NCI-H526 treated with DMSO at 0.1 percent for 48 hours (cell line): Measurements from ENCODE around the gene NR2E3.
A peak's percentile ranks its signal among the peaks of the same experiment; 100 is the strongest.

Source experiments
- DNase-seq: peaks from one replicate; lab custom pipeline; 2025; lab: John Stamatoyannopoulos, UW

The NR2E3 gene

DNA sequence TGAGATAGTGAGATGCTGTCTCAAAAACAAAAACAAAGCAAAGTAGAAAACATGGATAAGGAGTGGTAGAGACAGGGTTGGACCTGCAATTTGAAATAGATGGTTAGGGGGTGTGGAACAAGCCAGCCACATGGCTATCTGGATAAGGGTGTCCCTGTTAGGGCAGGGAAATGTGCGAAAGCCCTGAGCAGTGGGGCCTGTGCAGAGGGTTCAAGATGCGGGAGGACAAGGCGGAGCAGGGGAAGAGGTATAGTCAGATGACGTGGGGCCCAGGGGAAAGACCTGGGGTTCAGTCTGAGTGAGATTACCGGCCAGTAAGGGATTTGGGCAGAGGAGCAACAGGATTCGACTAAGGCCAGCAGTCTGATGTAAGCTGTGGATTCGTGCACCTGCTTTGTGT is 18.4 kb upstream of the NR2E3 start:
- DNase-seq = no peak

DNA sequence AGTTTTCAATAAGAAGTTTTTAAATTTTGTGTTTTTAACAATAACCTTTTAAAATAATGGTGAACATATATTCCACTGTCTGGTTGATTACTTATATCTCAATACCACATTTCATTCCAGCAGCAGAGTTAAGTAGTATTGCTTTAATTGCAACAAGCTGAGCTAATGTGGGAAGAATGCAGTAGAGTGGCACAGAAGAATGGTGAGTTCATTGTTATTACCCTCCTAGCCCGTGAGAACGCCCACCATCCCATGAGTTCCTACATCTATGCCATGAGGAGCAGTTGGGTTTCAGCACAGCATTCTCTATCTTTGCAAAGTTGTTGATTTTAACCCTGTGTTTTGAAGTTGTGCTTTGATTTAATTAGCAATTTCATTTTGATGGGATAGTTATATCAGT is 17.8 kb upstream of the NR2E3 start:
- DNase-seq = no peak

DNA sequence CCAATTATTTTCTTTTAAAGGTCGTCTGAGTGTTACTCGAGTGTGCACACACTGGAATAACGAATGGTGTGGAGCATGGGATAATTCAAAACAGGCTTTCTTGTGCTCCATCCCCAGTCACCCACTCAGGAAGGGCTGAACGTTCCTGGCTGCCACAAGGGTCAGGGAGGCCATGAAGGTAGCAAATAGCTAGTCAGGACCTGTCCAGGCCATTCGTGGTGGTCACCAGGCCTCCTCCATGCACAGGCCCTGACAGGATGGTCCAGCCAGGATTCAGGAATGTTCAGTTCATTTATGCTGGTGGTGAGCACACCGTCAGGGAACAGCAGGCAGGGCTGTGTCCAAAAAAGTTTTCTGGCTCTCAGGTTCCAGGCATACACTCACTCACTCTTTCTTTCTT is 11.7 kb upstream of the NR2E3 start:
- no peak for DNase-seq

DNA sequence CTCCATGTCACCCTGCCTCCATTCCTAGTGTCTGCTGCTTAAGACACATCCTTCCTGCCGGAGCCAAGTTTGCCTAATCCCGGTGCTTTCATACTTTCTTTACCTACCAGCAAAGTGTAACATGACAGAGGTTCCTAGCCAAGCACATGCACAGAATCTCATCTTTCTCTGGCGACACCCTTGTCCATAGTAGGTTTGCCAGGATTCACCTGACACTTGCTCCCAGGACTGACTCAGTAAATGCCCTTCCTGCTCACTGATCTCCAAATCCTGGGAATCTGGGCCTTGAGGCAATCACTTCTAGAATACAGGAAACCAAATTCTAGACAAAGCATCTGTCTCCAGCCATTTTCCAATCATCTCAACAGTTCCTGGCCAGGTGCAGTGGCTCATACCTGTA is 10.2 kb upstream of the NR2E3 start:
- DNase-seq = no peak

DNA sequence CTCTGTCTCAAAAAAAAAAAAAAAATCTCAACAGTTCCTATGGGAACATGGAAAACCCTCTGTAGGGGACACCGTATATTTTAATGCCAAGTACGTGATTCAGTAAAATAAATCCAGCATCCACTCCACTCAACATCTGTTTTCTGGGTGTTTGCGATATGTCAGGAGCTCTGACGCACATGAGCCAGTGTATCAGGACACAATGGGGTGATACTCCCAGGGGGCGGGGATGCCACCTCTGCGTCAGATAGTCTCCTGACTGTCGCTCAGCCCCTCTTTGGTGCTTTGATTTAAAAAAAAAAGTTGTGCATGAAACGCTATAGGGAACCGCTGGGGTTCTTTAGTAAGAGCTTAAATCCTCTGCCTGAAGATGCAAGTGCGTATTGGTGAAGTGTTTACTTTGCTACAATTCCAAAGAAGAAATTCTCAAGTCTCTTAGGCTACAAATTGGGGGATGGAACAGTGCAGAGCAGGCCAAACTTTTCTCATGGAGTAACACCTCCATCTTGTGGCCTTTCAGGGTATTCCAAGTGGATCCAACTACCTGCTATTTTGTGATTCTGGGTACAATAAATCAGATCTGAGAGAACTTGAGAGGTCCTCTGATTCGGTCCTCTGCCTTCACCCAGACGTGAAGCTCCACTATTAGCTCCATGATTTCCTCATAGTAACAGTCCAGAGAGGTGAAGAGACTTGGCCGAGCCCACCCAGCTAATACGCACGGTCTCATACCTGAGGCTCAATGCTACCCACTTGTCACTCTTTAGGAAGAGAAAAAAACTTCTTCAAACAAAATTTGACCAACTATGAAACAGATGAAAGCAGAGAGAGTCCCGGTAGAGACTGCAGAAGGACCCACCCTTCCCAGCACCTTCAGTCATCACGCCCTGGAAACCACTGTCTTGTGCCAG is 9.3 kb upstream of the NR2E3 start:
- DNase-seq = peak; percentile 37

DNA sequence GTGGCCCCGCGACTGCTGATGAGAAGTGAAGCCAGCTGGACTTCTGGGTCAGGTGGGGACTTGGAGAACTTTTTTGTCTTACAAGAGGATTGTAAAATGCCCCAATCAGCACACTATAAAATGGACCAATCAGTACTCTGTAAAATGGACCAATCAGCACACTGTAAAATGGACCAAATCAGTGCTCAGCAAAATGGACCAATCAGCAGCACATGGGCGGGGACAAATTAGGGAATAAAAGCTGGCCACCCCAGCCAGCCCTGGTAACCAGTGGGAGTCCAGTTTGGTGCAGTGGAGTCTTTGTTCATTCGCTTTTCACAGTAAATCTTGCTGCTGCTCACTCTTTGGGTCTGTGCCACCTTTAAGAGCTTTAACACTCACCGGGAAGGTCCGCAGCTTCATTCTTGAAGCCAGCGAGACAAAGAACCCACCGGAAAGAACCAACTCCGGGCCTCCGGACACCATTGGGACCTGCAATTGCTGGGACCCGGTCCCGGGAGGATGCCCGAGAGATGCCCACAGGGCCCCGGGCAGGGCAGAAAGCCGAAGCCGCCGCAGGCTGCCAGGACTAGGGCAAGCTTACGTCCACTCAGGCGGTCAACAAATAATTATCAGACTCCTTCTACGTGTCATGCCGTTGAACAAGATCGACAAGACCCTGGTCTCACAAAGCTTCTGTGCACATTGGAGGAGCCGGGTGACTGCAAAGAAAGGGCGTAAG is 8.3 kb upstream of the NR2E3 start:
- no peak for DNase-seq

DNA sequence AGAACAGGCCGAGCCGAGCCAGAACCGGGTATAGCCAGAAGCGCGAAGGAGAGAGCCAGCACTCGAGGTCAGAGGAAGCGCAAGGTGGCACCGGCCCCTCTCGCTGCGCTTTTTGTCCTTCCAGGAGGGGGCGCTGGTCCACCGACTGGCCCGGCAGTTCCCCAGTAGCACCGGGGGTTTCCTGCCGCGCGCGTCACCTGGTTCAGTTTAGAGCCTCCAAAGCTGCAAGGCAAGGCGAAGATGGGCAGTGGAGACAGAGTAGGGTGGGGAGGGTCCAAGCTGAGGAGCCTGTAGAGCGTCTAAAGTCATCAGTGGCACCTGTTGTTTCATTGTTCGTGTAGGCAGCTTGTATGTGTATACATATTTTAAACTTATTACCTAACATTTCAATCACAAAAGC is 7.6 kb upstream of the NR2E3 start:
- no peak for DNase-seq

DNA sequence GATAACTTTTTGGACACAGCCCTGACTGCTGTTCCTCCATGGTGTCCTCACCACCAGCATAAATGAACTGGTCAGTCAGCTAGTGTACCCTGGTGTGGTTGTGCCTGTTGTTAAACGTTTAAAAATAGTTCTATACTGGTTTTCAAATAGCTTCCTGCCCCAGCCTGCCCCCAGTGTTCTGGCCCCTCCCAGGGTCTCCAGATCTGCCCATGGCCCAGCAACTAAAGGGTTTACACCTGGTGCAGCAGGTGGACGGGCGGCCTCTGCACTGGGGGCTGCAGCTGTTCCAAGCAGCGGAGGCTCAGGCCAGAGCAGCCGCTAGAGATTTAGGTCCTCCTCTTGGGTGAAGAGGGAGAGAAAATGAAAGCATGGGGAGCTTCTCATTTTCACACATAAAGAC is 6.1 kb upstream of the NR2E3 start:
- DNase-seq = peak; percentile 46

DNA sequence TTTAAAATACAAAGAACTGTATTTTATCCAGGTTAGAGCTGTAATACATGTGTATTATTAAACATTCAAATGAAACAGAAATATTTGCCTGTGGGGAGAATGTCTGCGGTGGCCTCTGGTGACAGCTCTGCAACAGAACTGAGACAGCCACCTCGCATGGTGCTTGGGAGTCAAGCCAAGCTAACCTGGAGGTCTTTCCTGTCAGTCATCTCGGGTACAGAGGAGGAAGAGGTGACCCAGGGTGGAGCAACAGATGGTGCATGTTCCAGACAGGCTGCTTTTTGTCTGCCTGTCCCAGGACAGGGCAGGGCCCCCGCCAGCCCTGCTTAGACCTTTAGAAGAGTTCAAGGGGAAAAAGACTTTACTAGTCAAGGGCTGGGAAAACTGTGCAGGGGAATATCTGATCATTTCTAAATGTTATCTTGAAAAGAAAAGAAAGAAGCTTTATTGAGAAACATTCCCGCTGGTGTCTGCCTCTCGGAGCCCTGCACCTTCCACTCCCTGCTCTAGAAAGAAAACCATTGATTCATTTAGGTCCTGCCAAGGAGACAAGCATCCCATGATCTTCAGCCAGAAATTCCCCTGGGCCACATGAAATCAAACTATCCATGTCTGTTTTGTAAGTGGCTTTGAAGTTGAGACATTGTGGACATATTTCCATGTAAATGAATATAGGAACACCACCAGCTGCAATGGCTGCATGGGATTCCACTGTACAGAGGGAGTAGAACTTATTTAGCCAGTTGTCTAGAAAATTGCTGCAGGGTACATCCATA is 5.5 kb upstream of the NR2E3 start:
- peak; percentile 69 for DNase-seq

DNA sequence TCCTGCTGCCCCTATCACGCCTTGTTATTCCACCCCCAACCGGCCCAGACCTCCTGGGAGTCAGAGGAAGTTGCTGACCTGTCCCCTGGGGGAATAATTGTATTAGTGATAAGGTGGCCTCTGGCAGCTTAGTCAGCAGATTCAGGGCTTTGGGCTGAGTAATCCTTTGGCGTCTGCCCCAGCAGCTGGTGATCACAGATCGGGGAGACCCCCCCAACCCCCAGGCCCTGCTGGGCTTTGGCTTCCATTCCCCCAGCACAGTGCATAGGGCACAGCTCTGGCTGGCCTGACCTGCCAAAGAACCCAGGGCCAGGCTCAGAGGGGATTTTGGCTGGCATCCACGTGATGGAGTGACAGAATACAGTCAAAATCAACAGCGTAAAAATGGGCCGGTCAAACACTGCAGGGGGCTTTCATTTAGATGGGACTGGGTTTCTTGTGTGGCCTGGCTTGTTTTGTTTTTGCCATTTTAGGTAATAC is 3.9 kb upstream of the NR2E3 start:
- DNase-seq = no peak

DNA sequence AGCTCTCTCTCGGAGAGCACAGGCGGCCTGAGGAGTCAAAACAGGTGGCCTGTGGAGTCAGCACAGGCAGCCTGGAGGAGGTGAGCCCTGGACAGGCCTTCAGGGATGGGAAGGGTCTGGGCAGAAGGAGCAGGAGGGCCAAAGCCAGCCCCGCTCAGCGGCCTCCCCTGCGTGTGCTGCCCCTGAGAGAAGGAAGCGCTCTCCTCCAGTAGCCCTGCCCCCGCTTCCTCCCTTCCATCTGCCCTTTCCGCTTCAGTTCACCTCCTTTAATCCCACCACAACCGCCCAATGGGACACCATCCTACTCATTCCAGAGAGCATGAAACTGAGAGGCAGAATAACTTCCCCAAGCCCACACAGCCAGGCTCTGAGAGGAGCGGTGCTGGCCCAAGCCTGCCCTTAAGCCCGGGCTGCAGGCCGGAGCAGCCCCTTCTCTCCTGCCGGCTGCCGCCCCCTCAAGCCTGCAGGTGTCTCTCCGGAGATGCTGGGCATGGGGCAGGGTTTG is 3.2 kb upstream of the NR2E3 start:
- no peak for DNase-seq

DNA sequence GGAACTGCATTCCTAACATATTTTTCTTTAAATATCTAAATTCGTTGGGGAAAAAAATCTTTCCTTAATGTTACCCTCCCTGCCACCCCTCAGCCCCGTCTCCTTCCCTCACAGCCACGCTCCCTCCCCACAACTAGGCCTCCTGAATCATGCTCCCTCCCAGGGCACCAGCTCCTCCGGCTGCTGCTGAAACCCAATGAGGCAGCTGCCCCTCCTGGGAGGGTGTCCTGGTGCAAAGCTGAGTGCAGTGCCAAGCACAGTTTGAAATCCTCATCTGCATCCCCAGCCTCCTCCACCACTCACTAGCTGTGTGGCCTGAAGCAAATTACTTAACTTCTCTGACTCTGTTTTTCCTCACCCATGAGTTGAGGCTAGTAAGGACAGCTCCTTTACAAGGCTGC is 2.7 kb upstream of the NR2E3 start:
- no peak for DNase-seq

DNA sequence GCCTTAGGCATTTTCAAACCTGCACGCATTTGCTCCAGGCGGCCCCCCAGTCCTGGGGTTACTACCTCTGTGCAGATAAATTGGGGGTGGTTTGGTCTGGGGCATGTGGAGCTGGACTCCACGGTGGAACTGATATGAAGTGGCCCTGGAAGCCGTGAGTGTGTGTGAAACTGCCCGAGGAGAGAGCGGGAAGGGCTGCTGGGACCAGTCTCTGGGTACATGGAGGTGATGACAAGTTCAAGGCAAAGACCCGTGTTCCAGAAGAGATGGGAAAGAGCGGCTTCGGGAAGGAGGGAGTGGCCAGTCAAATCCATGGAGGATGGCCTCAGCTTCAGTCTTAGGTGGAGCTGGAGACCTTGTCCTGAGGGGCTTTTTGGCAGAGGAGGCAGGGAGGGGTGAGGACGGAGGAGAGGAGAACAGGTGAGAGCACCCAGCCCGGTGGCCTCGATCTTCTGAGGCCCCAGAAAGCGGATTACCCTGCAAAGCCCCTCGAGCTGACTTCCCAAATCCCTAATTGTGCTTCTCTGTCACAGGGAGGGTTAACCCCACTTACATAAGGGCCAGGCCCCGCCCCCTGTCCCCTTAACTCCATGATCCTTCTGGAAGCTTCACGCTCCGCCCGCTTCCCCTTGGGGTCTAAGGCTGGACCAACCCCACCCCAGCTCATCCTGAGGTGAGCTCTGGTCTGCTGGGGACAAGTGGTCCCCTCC is 1.9 kb upstream of the NR2E3 start:
- DNase-seq = no peak

DNA sequence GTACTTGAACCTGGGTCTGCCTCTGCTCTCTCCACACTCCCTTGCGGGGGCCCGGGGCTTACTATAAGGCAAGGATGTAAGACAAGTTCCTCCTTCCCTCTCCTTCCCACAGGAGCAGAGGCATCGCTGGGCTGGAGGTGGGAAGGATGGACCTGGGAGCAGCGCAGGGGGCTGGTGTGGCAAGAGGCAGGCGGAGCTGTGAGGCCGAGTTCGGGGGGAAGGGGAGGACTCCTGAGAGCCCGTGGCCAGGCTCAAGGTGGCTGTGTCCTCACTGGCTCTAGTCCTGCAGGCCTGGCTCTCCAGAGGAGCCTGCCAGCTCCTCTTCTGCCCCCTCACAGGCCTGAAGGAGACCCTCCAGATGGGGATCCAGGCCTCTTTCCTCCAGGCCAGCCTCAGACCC is 1.0 kb upstream of the NR2E3 start:
- DNase-seq = no peak

DNA sequence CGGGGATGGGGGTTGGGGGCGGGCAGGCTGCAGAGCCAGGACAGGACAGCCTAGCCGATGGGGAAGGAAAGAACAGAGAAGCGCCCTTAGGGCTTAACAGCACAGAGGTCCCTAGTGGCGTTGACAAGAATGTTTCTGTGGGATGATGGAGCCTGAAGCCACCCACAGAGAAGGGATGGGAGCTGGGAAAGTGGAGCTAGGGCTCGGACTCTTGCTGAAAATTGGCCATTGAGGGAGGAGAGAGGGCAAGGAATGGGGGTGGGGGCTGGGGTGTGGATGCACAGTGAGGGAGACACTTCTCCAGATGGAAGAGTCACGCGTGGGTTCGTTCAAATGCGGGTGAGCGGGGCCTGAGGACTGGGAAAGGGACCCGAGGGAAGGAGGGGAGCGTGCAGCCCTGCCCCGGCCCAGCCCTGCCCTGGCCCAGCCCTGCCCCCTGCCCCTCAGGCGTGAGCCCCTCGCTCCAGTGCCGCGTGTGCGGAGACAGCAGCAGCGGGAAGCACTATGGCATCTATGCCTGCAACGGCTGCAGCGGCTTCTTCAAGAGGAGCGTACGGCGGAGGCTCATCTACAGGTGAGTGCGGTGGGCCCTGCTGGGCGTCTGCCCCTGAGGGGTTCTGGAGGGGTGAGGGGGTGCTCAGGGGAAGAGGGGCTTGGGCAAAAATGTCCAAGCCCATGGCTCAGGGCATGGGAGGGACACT is 832 bp downstream of the NR2E3 start:
- DNase-seq = no peak

DNA sequence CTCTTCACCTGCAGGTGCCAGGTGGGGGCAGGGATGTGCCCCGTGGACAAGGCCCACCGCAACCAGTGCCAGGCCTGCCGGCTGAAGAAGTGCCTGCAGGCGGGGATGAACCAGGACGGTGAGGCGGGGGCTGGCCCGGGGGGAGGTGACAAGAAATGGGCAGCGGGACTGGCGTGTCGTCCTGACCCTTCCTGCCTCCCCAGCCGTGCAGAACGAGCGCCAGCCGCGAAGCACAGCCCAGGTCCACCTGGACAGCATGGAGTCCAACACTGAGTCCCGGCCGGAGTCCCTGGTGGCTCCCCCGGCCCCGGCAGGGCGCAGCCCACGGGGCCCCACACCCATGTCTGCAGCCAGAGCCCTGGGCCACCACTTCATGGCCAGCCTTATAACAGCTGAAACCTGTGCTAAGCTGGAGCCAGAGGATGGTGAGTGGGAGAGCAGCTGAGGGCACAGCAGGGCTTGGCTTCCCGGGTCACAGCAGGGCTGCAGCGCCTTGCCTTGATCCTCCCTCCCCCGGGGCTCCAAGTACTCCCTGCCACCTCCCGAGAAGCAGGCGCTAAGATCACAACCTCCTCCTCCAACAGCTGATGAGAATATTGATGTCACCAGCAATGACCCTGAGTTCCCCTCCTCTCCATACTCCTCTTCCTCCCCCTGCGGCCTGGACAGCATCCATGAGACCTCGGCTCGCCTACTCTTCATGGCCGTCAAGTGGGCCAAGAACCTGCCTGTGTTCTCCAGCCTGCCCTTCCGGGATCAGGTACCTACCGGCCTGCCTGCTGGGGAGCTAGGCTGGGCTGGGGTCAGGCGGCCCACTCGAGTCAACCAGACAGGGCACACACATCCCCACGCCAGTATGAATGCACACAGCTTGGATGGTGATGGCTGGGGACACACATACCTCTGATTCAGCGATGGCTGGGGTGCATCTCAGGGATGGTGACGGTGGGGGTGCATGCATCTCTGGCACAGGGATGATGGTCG is 1.7 kb downstream of the NR2E3 start:
- DNase-seq = no peak

DNA sequence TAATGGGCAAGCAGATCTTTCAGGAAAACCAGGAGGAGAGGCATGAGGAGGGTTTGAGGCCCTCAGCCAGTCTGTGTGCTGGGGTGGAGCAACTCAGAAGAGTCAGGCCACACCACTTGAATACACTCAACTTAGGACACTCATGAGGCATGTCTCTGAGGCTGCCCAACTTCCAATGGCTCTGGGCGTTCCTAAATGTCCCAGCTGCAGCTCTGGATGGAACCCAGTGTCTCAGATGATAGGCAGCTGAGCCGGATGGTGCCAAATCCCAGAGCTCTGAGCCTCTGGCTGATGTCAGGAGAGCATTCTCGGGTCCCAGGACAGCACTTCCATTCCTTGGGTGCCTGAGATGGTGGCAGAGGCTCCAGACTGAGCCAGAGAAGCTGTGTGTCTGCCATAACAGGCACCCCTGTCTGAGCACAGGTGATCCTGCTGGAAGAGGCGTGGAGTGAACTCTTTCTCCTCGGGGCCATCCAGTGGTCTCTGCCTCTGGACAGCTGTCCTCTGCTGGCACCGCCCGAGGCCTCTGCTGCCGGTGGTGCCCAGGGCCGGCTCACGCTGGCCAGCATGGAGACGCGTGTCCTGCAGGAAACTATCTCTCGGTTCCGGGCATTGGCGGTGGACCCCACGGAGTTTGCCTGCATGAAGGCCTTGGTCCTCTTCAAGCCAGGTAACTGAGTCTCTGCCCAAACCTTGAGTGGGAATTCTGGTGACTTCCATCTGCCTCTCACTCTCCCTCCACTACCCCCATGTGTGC is 2.8 kb downstream of the NR2E3 start:
- no peak for DNase-seq

DNA sequence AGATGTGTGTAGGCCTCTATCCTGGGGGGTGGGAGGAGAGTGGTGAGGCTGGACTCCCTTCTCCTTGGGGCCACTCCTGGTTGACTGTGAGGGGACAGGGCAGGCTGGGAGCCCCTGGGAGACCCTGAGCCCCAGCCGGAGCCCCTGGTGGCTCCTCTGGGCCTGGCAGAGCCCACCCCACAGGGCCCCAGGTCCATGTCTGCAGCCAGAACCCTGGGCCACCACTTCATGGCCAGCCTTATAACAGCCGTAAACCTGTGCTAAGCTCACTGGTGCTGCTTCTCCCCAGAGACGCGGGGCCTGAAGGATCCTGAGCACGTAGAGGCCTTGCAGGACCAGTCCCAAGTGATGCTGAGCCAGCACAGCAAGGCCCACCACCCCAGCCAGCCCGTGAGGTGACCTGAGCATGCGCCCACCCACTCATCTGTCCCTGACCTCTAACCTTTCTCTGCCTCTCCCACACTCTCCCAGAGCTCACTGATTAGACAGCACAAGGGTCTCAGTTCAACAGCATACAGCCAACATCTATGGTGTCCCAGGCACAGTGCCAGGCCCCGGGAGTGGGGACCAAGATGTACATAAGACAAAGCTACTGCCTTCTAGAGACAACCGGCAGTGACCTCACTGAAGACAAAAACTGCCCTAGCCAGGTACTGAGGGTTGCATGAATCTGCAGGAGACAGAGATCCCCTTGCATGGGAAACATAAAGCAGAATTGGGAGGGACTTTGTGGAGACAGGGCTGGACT is 3.5 kb downstream of the NR2E3 start:
- DNase-seq = no peak
